CD4-positive, CD25-positive, alpha-beta regulatory T cell (primary cell): Measurements from ENCODE around the gene GPR87. TPM values are rescaled to one million over a fixed set of nuclear protein-coding genes. Genes with fewer than 3 reads are reported as not detected.

ENCODE experiments used
- ATAC-seq, 2 donors: fragments of 150-1000 bp; cut with Tn5 transposase; one replicate each; pipeline ENCODE4 v1.10.0; 2021; ENCODE audit warnings: low read depth in 2 of 2, moderate number of reproducible peaks in 2 of 2, moderate library complexity in 1 of 2
- DNase-seq, 3 donors: peaks; one replicate each; pipeline versions ENCODE4 v3.0.0 to v3.0.0-alpha.2; 2012 to 2022; ENCODE audit warnings: mixed read lengths in 1 of 3
- H3K27ac ChIP-seq: one replicate; pipeline ENCODE4 v1.7.0; 2013; ENCODE audit warnings: mild to moderate bottlenecking, low read length; ENCODE audit not compliant: insufficient read depth, poor library complexity, severe bottlenecking
- H3K27me3 ChIP-seq: one replicate; pipeline ENCODE4 v1.7.0; 2013; ENCODE audit warnings: low read length; ENCODE audit not compliant: control insufficient read depth, insufficient read depth
- H3K36me3 ChIP-seq: one replicate; pipeline ENCODE4 v1.7.0; 2013; ENCODE audit warnings: mild to moderate bottlenecking, low read length, moderate library complexity; ENCODE audit not compliant: control insufficient read depth, insufficient read depth
- H3K4me1 ChIP-seq: 2 replicates; pipeline ENCODE4 v1.7.0; 2013; ENCODE audit warnings: mild to moderate bottlenecking, low read length; ENCODE audit not compliant: insufficient read depth, control insufficient read depth, poor library complexity, severe bottlenecking
- H3K4me3 ChIP-seq: one replicate; pipeline ENCODE4 v1.7.0; 2013; ENCODE audit warnings: low read depth, mild to moderate bottlenecking, low read length, moderate library complexity
- H3K9me3 ChIP-seq, 2 experiments: 1 replicate in 1 of 2; 2 replicates in 1 of 2; pipeline ENCODE4 v1.7.0; 2013; ENCODE audit warnings: low read length in 2 of 2, mild to moderate bottlenecking in 1 of 2, moderate library complexity in 1 of 2; ENCODE audit not compliant: control insufficient read depth in 2 of 2
- H3K27ac Mint-ChIP-seq, 3 donors: one replicate each; pipeline ENCODE4 v1.8.0; 2020 to 2022; ENCODE audit warnings: mild to moderate bottlenecking in 3 of 3, mixed read lengths in 3 of 3, moderate library complexity in 2 of 3
- H3K27me3 Mint-ChIP-seq: one replicate; pipeline ENCODE4 v1.8.0; 2022; ENCODE audit warnings: mild to moderate bottlenecking, mixed read lengths
- H3K36me3 Mint-ChIP-seq: one replicate; pipeline ENCODE4 v1.8.0; 2020; ENCODE audit warnings: mixed read lengths
- H3K4me1 Mint-ChIP-seq, 4 donors: one replicate each; pipeline ENCODE4 v1.8.0; 2020 to 2022; ENCODE audit warnings: mixed read lengths in 4 of 4, mild to moderate bottlenecking in 1 of 4
- H3K4me3 Mint-ChIP-seq, 4 donors: one replicate each; pipeline ENCODE4 v1.8.0; 2020 to 2022; ENCODE audit warnings: mild to moderate bottlenecking in 4 of 4, mixed read lengths in 4 of 4, moderate library complexity in 3 of 4
- H3K9me3 Mint-ChIP-seq, 7 donors: one replicate each; pipeline ENCODE4 v1.8.0; 2020 to 2022; ENCODE audit warnings: mixed read lengths in 7 of 7, mild to moderate bottlenecking in 3 of 7, moderate library complexity in 2 of 7
- polyA plus RNA-seq, 4 donors: library from polyadenylated mRNA; unstranded; fragments of 300-500 nt; fragmentation: Illumina TruSeq; gene quantifications; one replicate each; pipeline ENCODE4 v1.2.3, GENCODE V29; 2021
- total RNA-seq: library from RNA; stranded (reverse); gene quantifications from one replicate; pipeline ENCODE4 v1.2.3, GENCODE V29; 2022

The GPR87 gene
- total and polyA plus RNA-seq, 5 donors from 2014 or later = not detected

DNA sequence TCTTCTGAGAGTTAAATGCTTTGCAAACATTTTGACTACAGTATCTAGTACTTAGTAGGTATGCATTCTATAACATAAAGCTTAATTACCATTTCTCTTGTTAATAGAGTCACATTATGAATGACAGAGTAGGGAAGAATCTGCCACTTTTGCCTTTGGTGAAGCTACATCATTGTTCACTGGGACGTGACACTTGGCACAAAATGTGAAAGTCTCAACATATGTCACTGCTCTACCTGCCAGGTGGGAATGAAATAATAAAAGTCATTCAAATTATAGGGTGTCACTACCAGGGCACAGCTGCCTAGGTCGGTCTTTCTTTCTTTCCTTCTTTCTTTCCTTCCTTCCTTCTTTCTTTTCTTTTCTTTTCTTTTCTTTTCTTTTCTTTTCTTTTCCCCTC, 17.6 kb downstream of the GPR87 start:
- Histone ChIP-seq H3K4me3 (no peak overlapping the region), H3K4me1 (no peaks in the 10 kb centered on the region), H3K27ac (no peak overlapping the region), H3K27me3 (peaks cover 11% of the 10 kb centered on the region), H3K9me3 (no peaks in the 10 kb centered on the region), H3K36me3 (no peaks in the 10 kb centered on the region)
- Mint-ChIP-seq H3K27me3 (peaks cover 16% of the 10 kb centered on the region), H3K36me3 (no peaks in the 10 kb centered on the region), H3K4me3 (no peak overlapping the region), H3K27ac (no peak overlapping the region), H3K9me3 (peaks cover 0 to 2% (median 0%) of the 10 kb centered on the region in 7 donors), H3K4me1 (no peaks in the 10 kb centered on the region)
- ATAC-seq = no peak
- DNase-seq = no peak

- DNase-seq = no peak
- H3K27me3 ChIP-seq = peaks cover 9% of the 10 kb centered on the region
- no peak for ATAC-seq
- H3K36me3 Mint-ChIP-seq = no peaks in the 10 kb centered on the region
- H3K9me3 Mint-ChIP-seq = no peaks in the 10 kb centered on the region
- no peaks in the 10 kb centered on the region for H3K4me1 ChIP-seq
- no peaks in the 10 kb centered on the region for H3K4me1 Mint-ChIP-seq
- no peak overlapping the region for H3K27ac ChIP-seq
- no peaks in the 10 kb centered on the region for H3K9me3 ChIP-seq
- H3K27ac Mint-ChIP-seq = no peak overlapping the region
- no peak overlapping the region for H3K4me3 Mint-ChIP-seq
- no peaks in the 10 kb centered on the region for H3K36me3 ChIP-seq
- no peak overlapping the region for H3K4me3 ChIP-seq
- peaks cover under 1% of the 10 kb centered on the region for H3K27me3 Mint-ChIP-seq
These were observed 19.2 kb downstream of the GPR87 start for GRCh38 chr3:151297429-151297828.

DNA sequence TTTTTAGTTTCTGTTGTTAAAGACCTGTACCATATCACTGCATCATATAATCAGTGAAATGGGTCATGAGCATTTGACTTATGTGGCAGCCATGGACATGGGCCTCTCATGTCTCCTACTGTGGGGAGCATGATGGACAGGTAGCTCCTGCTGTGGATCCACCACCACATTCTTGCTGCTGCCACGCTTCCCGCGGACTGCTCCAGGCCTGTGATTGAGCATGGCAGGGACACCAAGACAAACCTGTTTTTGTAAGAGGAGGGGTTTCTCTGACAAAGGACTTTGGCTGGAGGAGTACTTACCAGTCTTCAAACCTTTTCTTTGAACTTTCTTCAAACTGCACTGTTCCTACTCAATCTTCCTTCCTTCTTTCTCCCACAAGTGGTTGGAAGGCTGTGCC, 20.4 kb downstream of the GPR87 start:
- Histone ChIP-seq H3K27ac (no peak overlapping the region), H3K36me3 (no peaks in the 10 kb centered on the region), H3K9me3 (no peaks in the 10 kb centered on the region), H3K27me3 (peaks cover 11% of the 10 kb centered on the region), H3K4me3 (no peak overlapping the region), H3K4me1 (no peaks in the 10 kb centered on the region)
- Mint-ChIP-seq H3K36me3 (no peaks in the 10 kb centered on the region), H3K4me3 (no peak overlapping the region), H3K27ac (no peak overlapping the region), H3K27me3 (peaks cover 5% of the 10 kb centered on the region), H3K4me1 (no peaks in the 10 kb centered on the region), H3K9me3 (no peaks in the 10 kb centered on the region)
- no peak for ATAC-seq
- DNase-seq = no peak

GRCh38 chr3:151293127-151293526, 23.5 kb downstream of the GPR87 start:
- DNase-seq (no peak), ATAC-seq (no peak)
- peaks cover 13% of the 10 kb centered on the region for H3K27me3 ChIP-seq
- Mint-ChIP-seq H3K4me1 (no peaks in the 10 kb centered on the region), H3K36me3 (no peaks in the 10 kb centered on the region), H3K9me3 (no peaks in the 10 kb centered on the region), H3K27ac (no peak overlapping the region), H3K27me3 (peaks cover 10% of the 10 kb centered on the region), H3K4me3 (no peak overlapping the region)
- no peaks in the 10 kb centered on the region for H3K36me3 ChIP-seq
- no peak overlapping the region for H3K27ac ChIP-seq
- H3K9me3 ChIP-seq = no peaks in the 10 kb centered on the region
- no peak overlapping the region for H3K4me3 ChIP-seq
- no peaks in the 10 kb centered on the region for H3K4me1 ChIP-seq

DNA sequence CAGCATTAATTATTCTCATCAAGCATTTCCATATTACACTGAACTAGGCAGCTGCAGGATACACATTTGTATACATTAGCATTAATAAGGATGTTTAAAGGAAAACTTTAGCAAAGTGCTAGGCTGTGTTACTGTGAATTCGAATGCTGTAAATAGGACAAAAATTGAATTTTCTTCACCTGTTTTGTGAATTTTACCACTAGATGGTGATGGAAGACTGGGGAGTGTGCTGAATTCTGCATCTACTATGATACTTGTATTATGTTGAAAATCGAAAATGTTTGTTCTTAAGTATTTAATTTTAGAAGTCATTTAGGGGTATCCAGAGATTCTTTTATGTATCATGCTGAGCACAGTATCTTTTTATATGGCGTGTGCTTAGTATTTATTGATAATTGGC, 25.9 kb downstream of the GPR87 start:
- no peaks in the 10 kb centered on the region for H3K4me1 ChIP-seq
- H3K36me3 ChIP-seq = no peaks in the 10 kb centered on the region
- DNase-seq (no peak), ATAC-seq (no peak)
- no peak overlapping the region for H3K27ac Mint-ChIP-seq
- peaks cover 19% of the 10 kb centered on the region for H3K27me3 Mint-ChIP-seq
- H3K4me1 Mint-ChIP-seq = no peaks in the 10 kb centered on the region
- H3K27ac ChIP-seq = no peak overlapping the region
- no peak overlapping the region for H3K4me3 Mint-ChIP-seq
- no peak overlapping the region for H3K4me3 ChIP-seq
- no peaks in the 10 kb centered on the region for H3K9me3 ChIP-seq
- H3K9me3 Mint-ChIP-seq = no peaks in the 10 kb centered on the region
- no peaks in the 10 kb centered on the region for H3K36me3 Mint-ChIP-seq
- H3K27me3 ChIP-seq = peaks cover 11% of the 10 kb centered on the region

DNA sequence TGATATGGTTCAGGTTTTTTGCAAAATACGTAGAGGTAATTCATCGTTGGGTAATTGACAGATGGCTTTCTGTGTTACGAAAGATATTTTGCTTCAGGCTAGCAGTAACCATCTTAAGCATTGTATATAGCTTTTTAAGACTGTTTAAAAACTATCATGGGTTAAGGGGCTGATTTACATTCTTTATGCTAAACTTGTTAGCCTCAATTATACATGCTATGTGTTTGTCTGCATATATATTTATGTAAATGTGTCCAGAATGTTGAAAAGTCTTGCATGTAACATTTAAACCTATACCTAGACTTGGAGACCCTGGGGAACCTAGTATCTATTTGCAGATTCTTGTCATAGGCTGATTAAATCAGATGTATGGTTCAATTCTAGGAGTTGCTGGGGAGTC, 27.2 kb downstream of the GPR87 start:
- Mint-ChIP-seq H3K27me3 (peaks cover 19% of the 10 kb centered on the region), H3K36me3 (no peaks in the 10 kb centered on the region), H3K4me1 (no peaks in the 10 kb centered on the region), H3K27ac (no peak overlapping the region), H3K9me3 (no peaks in the 10 kb centered on the region), H3K4me3 (no peak overlapping the region)
- no peaks in the 10 kb centered on the region for H3K4me1 ChIP-seq
- no peak for DNase-seq
- H3K27me3 ChIP-seq = peaks cover 6% of the 10 kb centered on the region
- ATAC-seq = no peak
- H3K27ac ChIP-seq = no peak overlapping the region
- H3K36me3 ChIP-seq = no peaks in the 10 kb centered on the region
- no peaks in the 10 kb centered on the region for H3K9me3 ChIP-seq
- no peak overlapping the region for H3K4me3 ChIP-seq

- Histone ChIP-seq H3K27ac (no peak overlapping the region), H3K27me3 (peaks cover 4% of the 10 kb centered on the region), H3K4me3 (no peak overlapping the region), H3K9me3 (no peaks in the 10 kb centered on the region), H3K4me1 (no peaks in the 10 kb centered on the region), H3K36me3 (no peaks in the 10 kb centered on the region)
- Mint-ChIP-seq H3K4me1 (no peaks in the 10 kb centered on the region), H3K27ac (no peak overlapping the region), H3K9me3 (no peaks in the 10 kb centered on the region), H3K27me3 (peaks cover 15% of the 10 kb centered on the region), H3K4me3 (no peak overlapping the region), H3K36me3 (no peaks in the 10 kb centered on the region)
- no peak for DNase-seq
- no peak for ATAC-seq
These were observed 30.7 kb downstream of the GPR87 start for GRCh38 chr3:151285940-151286339.

DNA sequence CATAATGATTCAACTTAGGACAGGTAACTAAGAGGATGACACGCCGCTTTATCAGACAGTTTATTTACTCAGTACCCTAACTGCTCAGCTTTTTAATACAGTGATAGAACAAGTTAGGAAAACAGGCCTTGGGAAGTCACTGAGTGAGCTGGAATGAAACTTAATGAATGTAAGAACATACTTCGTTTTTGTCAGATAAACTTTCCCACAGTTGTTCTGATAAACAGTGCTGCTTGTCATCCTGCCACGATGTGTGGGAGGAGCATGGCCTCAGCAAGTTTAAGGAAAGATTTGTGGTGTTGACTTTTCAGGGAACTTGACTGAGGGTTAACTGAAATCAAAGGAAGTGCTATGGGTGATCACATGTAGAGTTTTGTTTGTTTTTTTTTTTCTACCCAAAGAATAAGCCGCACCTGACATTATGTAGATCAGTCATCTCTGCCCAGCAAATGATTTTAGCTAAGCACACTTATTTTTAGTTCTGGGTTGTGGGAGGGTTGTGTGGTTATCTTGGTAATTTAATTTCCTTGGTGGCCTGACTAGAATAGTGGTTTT, 32.6 kb downstream of the GPR87 start:
- no peak overlapping the region for H3K4me3 Mint-ChIP-seq
- Histone ChIP-seq H3K36me3 (no peaks in the 10 kb centered on the region), H3K27ac (no peak overlapping the region), H3K4me3 (no peak overlapping the region), H3K4me1 (no peaks in the 10 kb centered on the region), H3K27me3 (peaks cover 2% of the 10 kb centered on the region), H3K9me3 (no peaks in the 10 kb centered on the region)
- peak overlapping the region in 1 of 3 donors; percentile 58 for H3K27ac Mint-ChIP-seq
- no peaks in the 10 kb centered on the region for H3K9me3 Mint-ChIP-seq
- ATAC-seq = no peak
- peaks cover 14% of the 10 kb centered on the region for H3K27me3 Mint-ChIP-seq
- no peaks in the 10 kb centered on the region for H3K36me3 Mint-ChIP-seq
- DNase-seq = peak in 1 of 3 donors; percentile 53
- H3K4me1 Mint-ChIP-seq = peaks cover 0 to under 1% (median 0%) of the 10 kb centered on the region in 4 donors
